VCaP (cell line): ENCODE measurements around the gene REG4.

Experiments used
- H3K27ac ChIP-seq: fragments of 450-650 bp; 2 replicates; pipeline ENCODE4 v1.5.1; 2017
- TF ChIP-seq, protein P1 (sequence below): fragments of 450-650 bp; conservative IDR thresholded peaks from 2 replicates; pipeline ENCODE4 v1.5.1; 2017; ENCODE audit warnings: mild to moderate bottlenecking, moderate library complexity

Gene REG4

DNA sequence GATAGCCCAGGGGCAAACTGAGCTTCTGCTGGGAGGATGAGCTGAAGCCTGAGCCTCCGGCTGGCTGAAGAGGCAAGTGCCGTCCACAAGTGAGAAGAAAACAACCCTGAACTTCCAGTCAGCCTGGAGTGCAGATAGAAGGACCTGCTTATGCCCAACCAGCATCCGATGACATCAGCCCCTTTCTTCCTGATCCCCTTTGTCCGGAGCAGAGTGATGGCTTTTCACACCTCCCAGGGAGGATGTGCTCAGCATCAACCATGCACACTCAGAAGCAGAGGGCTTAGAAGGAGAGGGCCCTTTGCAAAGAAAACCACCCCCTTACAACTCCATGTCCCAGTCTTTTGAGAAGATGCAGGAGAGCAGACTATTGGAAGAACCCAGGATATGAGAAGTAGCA is 23.7 kb upstream of the REG4 start:
- TF ChIP-seq, protein P1, sequence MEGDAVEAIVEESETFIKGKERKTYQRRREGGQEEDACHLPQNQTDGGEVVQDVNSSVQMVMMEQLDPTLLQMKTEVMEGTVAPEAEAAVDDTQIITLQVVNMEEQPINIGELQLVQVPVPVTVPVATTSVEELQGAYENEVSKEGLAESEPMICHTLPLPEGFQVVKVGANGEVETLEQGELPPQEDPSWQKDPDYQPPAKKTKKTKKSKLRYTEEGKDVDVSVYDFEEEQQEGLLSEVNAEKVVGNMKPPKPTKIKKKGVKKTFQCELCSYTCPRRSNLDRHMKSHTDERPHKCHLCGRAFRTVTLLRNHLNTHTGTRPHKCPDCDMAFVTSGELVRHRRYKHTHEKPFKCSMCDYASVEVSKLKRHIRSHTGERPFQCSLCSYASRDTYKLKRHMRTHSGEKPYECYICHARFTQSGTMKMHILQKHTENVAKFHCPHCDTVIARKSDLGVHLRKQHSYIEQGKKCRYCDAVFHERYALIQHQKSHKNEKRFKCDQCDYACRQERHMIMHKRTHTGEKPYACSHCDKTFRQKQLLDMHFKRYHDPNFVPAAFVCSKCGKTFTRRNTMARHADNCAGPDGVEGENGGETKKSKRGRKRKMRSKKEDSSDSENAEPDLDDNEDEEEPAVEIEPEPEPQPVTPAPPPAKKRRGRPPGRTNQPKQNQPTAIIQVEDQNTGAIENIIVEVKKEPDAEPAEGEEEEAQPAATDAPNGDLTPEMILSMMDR = no peak
- H3K27ac ChIP-seq = no peak overlapping the region

DNA sequence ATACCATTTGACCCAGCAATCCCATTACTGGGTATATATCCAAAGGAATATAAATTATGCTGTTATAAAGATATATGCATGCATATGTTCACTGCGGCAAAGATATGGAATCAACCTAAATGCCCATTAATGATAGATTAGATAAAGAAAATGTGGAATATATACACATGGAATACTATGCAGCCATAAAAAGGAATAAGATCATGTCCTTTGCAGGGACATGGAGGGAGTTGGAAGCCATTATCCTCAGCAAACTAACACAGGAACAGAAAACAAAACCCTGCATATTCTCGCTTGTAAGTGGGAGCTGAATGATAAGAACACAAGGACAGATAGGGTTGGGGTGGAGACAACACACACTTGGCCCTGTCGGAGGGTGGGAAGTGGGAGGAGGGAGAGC is 19.8 kb upstream of the REG4 start:
- TF ChIP-seq, protein P1 = no peak
- H3K27ac ChIP-seq = no peak overlapping the region

GRCh38 chr1:119829625-119830024 is 18.4 kb upstream of the REG4 start:
- TF ChIP-seq, protein P1 = no peak
- H3K27ac ChIP-seq = peak overlapping the region; percentile 37

GRCh38 chr1:119829006-119829405 is 17.7 kb upstream of the REG4 start:
- peak overlapping the region; percentile 37 for H3K27ac ChIP-seq

GRCh38 chr1:119828266-119828665 is 17.0 kb upstream of the REG4 start:
- H3K27ac ChIP-seq = peak overlapping the region; percentile 37
- TF ChIP-seq, protein P1 = no peak

DNA sequence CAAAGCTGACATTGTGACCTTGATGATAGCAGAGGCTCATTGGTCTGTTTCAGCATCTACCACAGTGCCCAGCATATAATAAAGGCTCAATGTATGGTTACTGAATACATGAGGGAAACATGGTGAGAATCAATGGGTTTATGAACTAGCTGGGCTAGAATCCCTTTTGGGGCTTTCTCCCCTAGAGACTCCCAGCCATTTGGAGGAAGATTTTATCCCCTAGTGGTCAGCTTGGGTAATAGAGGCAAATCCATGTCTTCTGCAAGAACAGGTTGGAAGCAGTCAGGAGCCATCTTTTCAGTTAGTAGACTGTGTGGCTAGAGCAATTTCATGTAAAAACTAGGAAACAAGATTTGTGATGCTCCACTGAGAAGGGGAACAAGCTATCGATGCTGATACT is 15.8 kb upstream of the REG4 start:
- TF ChIP-seq, protein P1 = no peak
- no peak overlapping the region for H3K27ac ChIP-seq

DNA sequence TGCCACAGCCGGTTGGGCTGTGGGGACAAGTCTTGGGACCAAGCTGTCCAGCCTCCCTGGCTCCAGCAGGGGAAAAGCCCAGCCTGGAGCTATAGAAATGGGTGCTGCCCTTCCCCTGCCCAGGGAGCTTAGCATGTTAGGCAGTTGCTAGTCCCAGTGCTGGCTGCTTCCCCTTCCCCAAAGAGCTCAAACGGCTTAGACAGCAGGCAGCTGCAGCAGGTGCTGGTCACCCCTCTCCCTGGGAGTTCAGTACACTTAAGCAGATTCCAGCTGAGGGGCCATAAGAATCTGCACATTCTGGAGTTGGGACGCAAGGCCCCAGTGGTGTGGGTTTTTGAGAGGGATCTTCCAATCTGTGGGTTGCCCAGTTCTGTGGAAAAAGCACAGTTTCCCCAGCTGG is 11.1 kb upstream of the REG4 start:
- TF ChIP-seq, protein P1 = no peak
- H3K27ac ChIP-seq = no peak overlapping the region

- H3K27ac ChIP-seq = no peak overlapping the region
- TF ChIP-seq, protein P1 = no peak
These were observed 6.9 kb upstream of the REG4 start for GRCh38 chr1:119818181-119818580.
